ENCODE results near the gene EEF1AKMT4. TPM values are rescaled to one million over a fixed set of nuclear protein-coding genes. Genes with fewer than 3 reads are reported as not detected.

The EEF1AKMT4 gene
- total and polyA plus RNA-seq, 2 of the 8 experiments (the other 6 are each of a cell fraction or from before 2014, with no cell fraction given): 9.3 to 30.1 TPM

- Histone ChIP-seq H3K79me2 (ENCODE audit: control insufficient read depth in 1 of 2, insufficient read depth in 2 of 2, low read length in 2 of 2) (no peaks in the 10 kb centered on the region), H3K23ac (ENCODE audit: insufficient read length) (no peak overlapping the region), H3K4me2 (ENCODE audit: insufficient read depth in 1 of 2, low read depth in 2 of 2, low read length in 2 of 2) (no peak overlapping the region), H2BK15ac (ENCODE audit: low read length) (no peak overlapping the region), H2BK12ac (ENCODE audit: low read depth, low read length) (no peak overlapping the region), H3K4me3 (ENCODE audit: extremely low read depth in 1 of 4, insufficient read depth in 2 of 4, low read depth in 3 of 4, low read length in 4 of 4) (no peak overlapping the region), H2BK5ac (ENCODE audit: low read depth, low read length) (no peak overlapping the region), H3K18ac (ENCODE audit: extremely low read depth, low read length) (no peak overlapping the region), H2AK5ac (ENCODE audit: low read depth, low read length) (no peak overlapping the region), H3K9me3 (ENCODE audit: insufficient read depth in 2 of 2, low read depth in 1 of 2, low read length in 1 of 2) (no peaks in the 10 kb centered on the region), H3K36me3 (ENCODE audit: control insufficient read depth in 2 of 4, insufficient read depth in 4 of 4, low read length in 3 of 4) (peaks cover 0 to 8% (median 0%) of the 10 kb centered on the region in 4 experiments; a peak in 1 of 8 replicates), H4K8ac (ENCODE audit: extremely low read depth, insufficient read depth, low read length) (no peak overlapping the region), H2BK120ac (replicated peaks; ENCODE audit: low read depth, low read length) (no peak overlapping the region), H2AFZ (ENCODE audit: low read length) (no peak overlapping the region), H3K4me1 (replicated peaks in 1 of 4; ENCODE audit: control insufficient read depth in 3 of 4, insufficient read depth in 4 of 4, low read length in 3 of 4) (peaks cover 0 to 20% (median 4%) of the 10 kb centered on the region in 4 experiments; a peak in 5 of 7 replicates), H4K91ac (replicated peaks; ENCODE audit: insufficient read length, low read length) (no peak overlapping the region), H3K56ac (replicated peaks; ENCODE audit: insufficient read length, low read depth, low read length) (no peak overlapping the region), H3K4ac (replicated peaks; ENCODE audit: insufficient read length, low read depth, low read length) (no peak overlapping the region), H3K9ac (replicated peaks in 1 of 4; ENCODE audit: extremely low read depth in 1 of 4, low read depth in 3 of 4, low read length in 3 of 4) (no peak overlapping the region), H3K79me1 (ENCODE audit: low read depth, low read length) (no peaks in the 10 kb centered on the region), H3K27ac (ENCODE audit: low read depth, low read length) (no peak overlapping the region), H3K14ac (ENCODE audit: insufficient read length) (no peak overlapping the region), H3K27me3 (replicated peaks in 1 of 4; ENCODE audit: control insufficient read depth in 3 of 4, extremely low read depth in 1 of 4, insufficient read depth in 3 of 4, low read length in 3 of 4) (peaks cover 35 to 49% (median 46%) of the 10 kb centered on the region in 4 experiments), H2BK20ac (ENCODE audit: low read length) (no peak overlapping the region), H4K5ac (ENCODE audit: insufficient read length, low read depth, low read length) (no peak overlapping the region), H3K23me2 (ENCODE audit: low read depth, low read length) (peaks cover 12% of the 10 kb centered on the region; the same call in 1 of the 2 replicates), H4K20me1 (replicated peaks in 1 of 2; ENCODE audit: control insufficient read depth in 1 of 2, insufficient read depth in 2 of 2, low read length in 2 of 2) (peaks cover 0 to 3% of the 10 kb centered on the region in 2 experiments)
- CTCF ChIA-PET (ENCODE audit: partially characterized antibody): interaction anchor here (0.6 to 10.3 kb wide), 63 partner anchors 11 to 575 kb away, joined by 3 to 183 read pairs (median 4); partner anchors contain the start of genes ABCF3, CAMK2N2, DVL3 and EEF1AKMT4
- WGBS, 2 experiments (ENCODE audit: extremely low coverage in 1 of 2, insufficient coverage in 1 of 2, insufficient read length in 1 of 2, insufficient replicate concordance in 2 of 2, low coverage in 1 of 2, low lambda C conversion rate in 2 of 2, missing lambda C conversion rate in 1 of 2): 64% methylated on average over 2 of the region's 2 CpGs; no CpG with 5 or more reads in 1 of the 2 experiments
- POLR2A ChIA-PET (ENCODE audit: partially characterized antibody): interaction anchor here (0.9 to 2.5 kb wide), 5 partner anchors 13 to 51 kb away, joined by 3 to 11 read pairs (median 6); partner anchors contain the start of genes ABCF3 and EEF1AKMT4
- FAIRE-seq (peak; percentile 28), DNase-seq (ENCODE audit: low read depth in 1 of 2, low spot score in 2 of 2) (peak in 1 of 2 experiments; percentile 76)
- TF ChIP-seq E2F6 (IDR thresholded peaks at IDR 0.05): no peak
- no peak for TF ChIP-seq CBX5 (IDR thresholded peaks at IDR 0.05; ENCODE audit: low read depth, low read length)
- TF ChIP-seq RAD21 (IDR thresholded peaks at IDR 0.05 in 1 of 2, conservative IDR thresholded peaks at IDR 0.05 in 1 of 2; ENCODE audit: low read depth in 2 of 2, low read length in 2 of 2): peak; percentile 62 to 69
- peak in 2 of 3 experiments; percentile 87 to 89; a peak in 3 of 4 replicates for TF ChIP-seq CTCF (IDR thresholded peaks at IDR 0.05; ENCODE audit: control extremely low read depth in 1 of 3, insufficient read depth in 1 of 3, low read depth in 1 of 3, low read length in 3 of 3)
- no peak for TF ChIP-seq MAX (IDR thresholded peaks at IDR 0.05)
- no peak for TF ChIP-seq RBBP5 (IDR thresholded peaks at IDR 0.05; ENCODE audit: borderline replicate concordance, low read depth, low read length)
- TF ChIP-seq RFX5 (IDR thresholded peaks at IDR 0.05; ENCODE audit: borderline replicate concordance, low read depth, low read length): no peak
- TF ChIP-seq FOSL1 (IDR thresholded peaks at IDR 0.05; ENCODE audit: insufficient read depth, low read depth, low read length): 0 out of 2 replicates have a peak, but pooled peaks have one; percentile 6
Observed at GRCh38 chr3:184227481-184227935, 22.0 kb upstream of the EEF1AKMT4 start.

All from H1 (cell line).